Neural cell (in vitro differentiated cells): ENCODE data around the gene MAP1LC3A. TPM values are rescaled to one million over a fixed set of nuclear protein-coding genes. Genes with fewer than 3 reads are reported as not detected.

Experiments used
- H2AFZ ChIP-seq: fragments of 200-600, 300-800 bp; sonication (generic), shearing (Covaris generic); 2 replicates; pipeline ENCODE4 v1.6.0; 2014; ENCODE audit warnings: low read depth, mild to moderate bottlenecking, antibody characterized with exemption, low read length, moderate library complexity
- H3F3A ChIP-seq: fragments of 200-600 bp; shearing (Covaris generic); 2 replicates; pipeline ENCODE4 v1.6.1; 2016; ENCODE audit warnings: mild to moderate bottlenecking, moderate library complexity, mixed read lengths, antibody characterized with exemption, low read length; ENCODE audit not compliant: insufficient read depth, poor library complexity, severe bottlenecking
- H3K27ac ChIP-seq: fragments of 200-600, 300-800 bp; sonication (generic), shearing (Covaris generic); 2 replicates; pipeline ENCODE4 v1.5.1; 2014; ENCODE audit warnings: mild to moderate bottlenecking, low read length, moderate library complexity
- H3K27me3 ChIP-seq: fragments of 300-800, 200-600 bp; sonication (generic), shearing (Covaris generic); 2 replicates; pipeline ENCODE4 v1.6.0; 2014; ENCODE audit warnings: mild to moderate bottlenecking, low read depth, low read length, moderate library complexity; ENCODE audit not compliant: insufficient read depth
- H3K36me3 ChIP-seq: fragments of 300-800, 200-600 bp; sonication (generic), shearing (Covaris generic); 2 replicates; pipeline ENCODE4 v1.5.1; 2014; ENCODE audit warnings: mild to moderate bottlenecking, antibody characterized with exemption, low read length, moderate library complexity; ENCODE audit not compliant: insufficient read depth
- H3K4me2 ChIP-seq: fragments of 300-800, 200-600 bp; sonication (generic), shearing (Covaris generic); 2 replicates; pipeline ENCODE4 v1.6.0; 2014; ENCODE audit warnings: mild to moderate bottlenecking, low read length
- H3K4me3 ChIP-seq: fragments of 300-800, 200-600 bp; sonication (generic), shearing (Covaris generic); 2 replicates; pipeline ENCODE4 v1.5.1; 2014; ENCODE audit warnings: mild to moderate bottlenecking, low read length, moderate library complexity
- H3K79me2 ChIP-seq: fragments of 200-600 bp; shearing (Covaris generic); replicated peaks from 2 replicates; pipeline ENCODE4 v1.6.0; 2014; ENCODE audit warnings: mild to moderate bottlenecking, low read length, moderate library complexity; ENCODE audit not compliant: insufficient read depth
- H3K9ac ChIP-seq: fragments of 300-800, 200-600 bp; sonication (generic), shearing (Covaris generic); 2 replicates; pipeline ENCODE4 v1.6.1; 2016; ENCODE audit warnings: mild to moderate bottlenecking, low read length, mixed read lengths
- H3K9me2 ChIP-seq: fragments of 200-600 bp; shearing (Covaris generic); 2 replicates; pipeline ENCODE4 v1.6.1; 2016; ENCODE audit warnings: mild to moderate bottlenecking, low read length, mixed read lengths; ENCODE audit not compliant: insufficient read depth
- H3K9me3 ChIP-seq: fragments of 200-600, 300-800 bp; sonication (generic), shearing (Covaris generic); 2 replicates; pipeline ENCODE4 v1.6.1; 2016; ENCODE audit warnings: mild to moderate bottlenecking, mixed run types, low read length, moderate library complexity, mixed read lengths
- H4K20me1 ChIP-seq: fragments of 200-600 bp; shearing (Covaris generic); 2 replicates; pipeline ENCODE4 v1.6.1; 2016; ENCODE audit warnings: mild to moderate bottlenecking, mixed run types; ENCODE audit not compliant: insufficient read depth
- CTCF ChIP-seq: fragments of 450-650 bp; IDR thresholded peaks from 2 replicates; pipeline ENCODE4 v1.5.1; 2014; ENCODE audit warnings: antibody characterized with exemption, mild to moderate bottlenecking, moderate library complexity; ENCODE audit not compliant: poor library complexity, severe bottlenecking
- EP300 ChIP-seq: fragments of 450-650 bp; conservative IDR thresholded peaks from 2 replicates; pipeline ENCODE4 v1.6.1; 2014; ENCODE audit warnings: antibody characterized with exemption, mild to moderate bottlenecking, moderate library complexity; ENCODE audit not compliant: poor library complexity, severe bottlenecking
- EZH2 ChIP-seq: fragments of 200-600, 300-800 bp; shearing (Covaris generic), sonication (generic); IDR thresholded peaks from 2 replicates; pipeline ENCODE4 v1.6.1; 2014; ENCODE audit warnings: antibody characterized with exemption, low read length, borderline replicate concordance, mild to moderate bottlenecking; ENCODE audit not compliant: insufficient read depth, poor library complexity, severe bottlenecking
- MXI1 ChIP-seq: fragments of 450-650 bp; conservative IDR thresholded peaks from 2 replicates; pipeline ENCODE4 v1.6.1; 2014; ENCODE audit warnings: antibody characterized with exemption, mild to moderate bottlenecking; ENCODE audit not compliant: poor library complexity, severe bottlenecking
- POLR2AphosphoS5 ChIP-seq: IDR thresholded peaks from 2 replicates; pipeline ENCODE4 v1.6.1; 2012
- RAD21 ChIP-seq: fragments of 450-650 bp; conservative IDR thresholded peaks from 2 replicates; pipeline ENCODE4 v1.6.1; 2014; ENCODE audit warnings: antibody characterized with exemption, mild to moderate bottlenecking, moderate library complexity
- REST ChIP-seq: IDR thresholded peaks from 2 replicates; pipeline ENCODE4 v1.6.1; 2012; ENCODE audit warnings: borderline replicate concordance
- SMC3 ChIP-seq: fragments of 450-650 bp; conservative IDR thresholded peaks from 2 replicates; pipeline ENCODE4 v1.6.1; 2014; ENCODE audit warnings: antibody characterized with exemption, mild to moderate bottlenecking, moderate library complexity; ENCODE audit not compliant: poor library complexity
- TAF1 ChIP-seq: IDR thresholded peaks from 2 replicates; pipeline ENCODE4 v1.6.1; 2012; ENCODE audit warnings: low read depth
- polyA plus RNA-seq: library from polyadenylated mRNA; depleted of rRNA; stranded (reverse); fragments of >200 nt; gene quantifications from 2 replicates; pipeline ENCODE4 v1.2.3, GENCODE V29; 2014

Gene MAP1LC3A
- polyA plus RNA-seq, 1 donor from 2014 or later = 56.2 TPM

- Histone ChIP-seq H3K4me3 (no peak overlapping the region), H3K36me3 (no peaks in the 10 kb centered on the region), H3K27ac (no peak overlapping the region), H3K4me2 (no peak overlapping the region), H2AFZ (no peak overlapping the region), H3K27me3 (no peaks in the 10 kb centered on the region), H4K20me1 (no peaks in the 10 kb centered on the region), H3K9me2 (no peaks in the 10 kb centered on the region), H3F3A (no peaks in the 10 kb centered on the region), H3K9me3 (no peaks in the 10 kb centered on the region), H3K9ac (no peak overlapping the region), H3K79me2 (no peaks in the 10 kb centered on the region)
- TF ChIP-seq REST = no peak
- no peak for TF ChIP-seq EZH2
- TF ChIP-seq EP300 = no peak
- no peak for TF ChIP-seq CTCF
These were observed 23.1 kb upstream of the MAP1LC3A start for GRCh38 chr20:34535301-34535840.

- no peak for TF ChIP-seq EZH2
- no peak for TF ChIP-seq SMC3
- TF ChIP-seq MXI1 = no peak
- TF ChIP-seq TAF1 = no peak
- TF ChIP-seq REST = no peak
- no peak for TF ChIP-seq EP300
- no peak for TF ChIP-seq POLR2AphosphoS5
- no peak for TF ChIP-seq RAD21
- no peak for TF ChIP-seq CTCF
- H3K4me3 ChIP-seq = no peak overlapping the region
- H3K36me3 ChIP-seq = no peaks in the 10 kb centered on the region
- H3K9ac ChIP-seq = no peak overlapping the region
- no peaks in the 10 kb centered on the region for H3F3A ChIP-seq
- no peaks in the 10 kb centered on the region for H4K20me1 ChIP-seq
- no peaks in the 10 kb centered on the region for H3K9me2 ChIP-seq
- H3K79me2 ChIP-seq = no peaks in the 10 kb centered on the region
- H3K4me2 ChIP-seq = no peak overlapping the region
- no peak overlapping the region for H2AFZ ChIP-seq
- H3K27ac ChIP-seq = no peak overlapping the region
- H3K27me3 ChIP-seq = no peaks in the 10 kb centered on the region
- no peaks in the 10 kb centered on the region for H3K9me3 ChIP-seq
These were observed 22.7 kb upstream of the MAP1LC3A start for GRCh38 chr20:34535857-34536256.
